GM23338 (cell line): Measurements from ENCODE around the gene CDH5. TPM values are rescaled to one million over a fixed set of nuclear protein-coding genes. Genes with fewer than 3 reads are reported as not detected.

Experiments used
- CREB1 ChIP-seq: fragments of 250-450 bp; sonication (Bioruptor Pico); IDR thresholded peaks from 2 replicates; pipeline ENCODE4 v1.5.0; 2020; ENCODE audit warnings: low read depth, mild to moderate bottlenecking, moderate library complexity
- EZH2 ChIP-seq: fragments of 200-600 bp; sonication (generic); IDR thresholded peaks from one replicate; pipeline ENCODE4 v1.8.0; 2017; ENCODE audit warnings: antibody characterized with exemption, mild to moderate bottlenecking, low read depth; ENCODE audit not compliant: unreplicated experiment
- EZH2phosphoT487 ChIP-seq: fragments of 200-600 bp; sonication (generic); IDR thresholded peaks from one replicate; pipeline ENCODE4 v1.8.1; 2018; ENCODE audit warnings: antibody characterized with exemption; ENCODE audit not compliant: unreplicated experiment
- JUNB ChIP-seq: IDR thresholded peaks from one replicate; pipeline ENCODE4 v1.6.1; 2016; ENCODE audit warnings: antibody characterized with exemption; ENCODE audit not compliant: unreplicated experiment
- POLR2AphosphoS5 ChIP-seq: IDR thresholded peaks from 2 replicates; pipeline ENCODE4 v1.6.1; 2016; ENCODE audit warnings: antibody characterized with exemption, low read depth
- STAT1 ChIP-seq: IDR thresholded peaks from one replicate; pipeline ENCODE4 v1.6.1; 2016; ENCODE audit warnings: antibody characterized with exemption; ENCODE audit not compliant: unreplicated experiment
- ZNF331 ChIP-seq: fragments of 250-450 bp; sonication (Bioruptor Pico); IDR thresholded peaks from 2 replicates; pipeline ENCODE4 v1.5.0; 2020; ENCODE audit warnings: low read depth, mild to moderate bottlenecking, moderate library complexity
- polyA plus RNA-seq: library from polyadenylated mRNA; unstranded; fragments of >200 nt; fragmentation: Nextera tagmentation; extraction: Ambion mirVana; gene quantifications from 2 replicates; pipeline ENCODE4 v1.2.1, GENCODE V29; 2016
- total RNA-seq: library from RNA; depleted of rRNA; stranded (reverse); fragments of >200 nt; shearing (Covaris generic); gene quantifications from 2 replicates; pipeline ENCODE4 v1.2.3, GENCODE V29; 2014
- TF ChIP-seq, protein P1 (sequence below): fragments of 250-450 bp; sonication (Bioruptor Pico); IDR thresholded peaks from 2 replicates; pipeline ENCODE4 v1.5.0; 2020; ENCODE audit warnings: mild to moderate bottlenecking, moderate library complexity
- TF ChIP-seq, protein P2 (sequence below), 2 experiments: fragments of 200-600 bp in 1 of 2; sonication (generic) in 1 of 2; conservative IDR thresholded peaks; 2 replicates each; pipeline versions ENCODE4 v1.5.1 to v1.6.1; 2016 to 2017; ENCODE audit warnings: antibody characterized with exemption in 2 of 2, low read depth in 2 of 2, mild to moderate bottlenecking in 2 of 2, moderate library complexity in 1 of 2
- TF ChIP-seq, protein P3 (sequence below): IDR thresholded peaks from one replicate; pipeline ENCODE4 v1.6.1; 2018; ENCODE audit warnings: antibody characterized with exemption; ENCODE audit not compliant: unreplicated experiment

The CDH5 gene
- total and polyA plus RNA-seq, 2 experiments from 2014 or later, result 0.18 TPM; not detected in 1

DNA sequence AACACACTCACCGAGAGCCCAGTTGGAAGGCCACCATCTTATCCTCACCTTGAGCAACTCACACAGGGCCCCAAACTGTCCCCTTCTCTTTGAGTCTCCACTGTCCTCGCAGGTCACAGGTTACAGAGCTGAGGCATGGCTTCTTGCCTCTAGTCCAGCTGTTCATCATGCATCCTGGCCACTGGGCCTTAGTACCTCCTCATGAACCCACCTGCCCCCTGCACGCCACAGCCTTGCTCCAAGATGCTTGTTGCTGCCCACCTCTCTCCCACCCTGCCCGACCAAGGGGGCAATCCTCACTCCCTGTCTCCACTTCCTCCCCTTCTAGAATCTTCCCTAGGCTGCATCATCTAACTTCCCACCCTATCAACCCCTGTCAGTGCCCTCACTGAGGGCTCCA, 17.1 kb downstream of the CDH5 start (continued):
- TF ChIP-seq, protein P1, sequence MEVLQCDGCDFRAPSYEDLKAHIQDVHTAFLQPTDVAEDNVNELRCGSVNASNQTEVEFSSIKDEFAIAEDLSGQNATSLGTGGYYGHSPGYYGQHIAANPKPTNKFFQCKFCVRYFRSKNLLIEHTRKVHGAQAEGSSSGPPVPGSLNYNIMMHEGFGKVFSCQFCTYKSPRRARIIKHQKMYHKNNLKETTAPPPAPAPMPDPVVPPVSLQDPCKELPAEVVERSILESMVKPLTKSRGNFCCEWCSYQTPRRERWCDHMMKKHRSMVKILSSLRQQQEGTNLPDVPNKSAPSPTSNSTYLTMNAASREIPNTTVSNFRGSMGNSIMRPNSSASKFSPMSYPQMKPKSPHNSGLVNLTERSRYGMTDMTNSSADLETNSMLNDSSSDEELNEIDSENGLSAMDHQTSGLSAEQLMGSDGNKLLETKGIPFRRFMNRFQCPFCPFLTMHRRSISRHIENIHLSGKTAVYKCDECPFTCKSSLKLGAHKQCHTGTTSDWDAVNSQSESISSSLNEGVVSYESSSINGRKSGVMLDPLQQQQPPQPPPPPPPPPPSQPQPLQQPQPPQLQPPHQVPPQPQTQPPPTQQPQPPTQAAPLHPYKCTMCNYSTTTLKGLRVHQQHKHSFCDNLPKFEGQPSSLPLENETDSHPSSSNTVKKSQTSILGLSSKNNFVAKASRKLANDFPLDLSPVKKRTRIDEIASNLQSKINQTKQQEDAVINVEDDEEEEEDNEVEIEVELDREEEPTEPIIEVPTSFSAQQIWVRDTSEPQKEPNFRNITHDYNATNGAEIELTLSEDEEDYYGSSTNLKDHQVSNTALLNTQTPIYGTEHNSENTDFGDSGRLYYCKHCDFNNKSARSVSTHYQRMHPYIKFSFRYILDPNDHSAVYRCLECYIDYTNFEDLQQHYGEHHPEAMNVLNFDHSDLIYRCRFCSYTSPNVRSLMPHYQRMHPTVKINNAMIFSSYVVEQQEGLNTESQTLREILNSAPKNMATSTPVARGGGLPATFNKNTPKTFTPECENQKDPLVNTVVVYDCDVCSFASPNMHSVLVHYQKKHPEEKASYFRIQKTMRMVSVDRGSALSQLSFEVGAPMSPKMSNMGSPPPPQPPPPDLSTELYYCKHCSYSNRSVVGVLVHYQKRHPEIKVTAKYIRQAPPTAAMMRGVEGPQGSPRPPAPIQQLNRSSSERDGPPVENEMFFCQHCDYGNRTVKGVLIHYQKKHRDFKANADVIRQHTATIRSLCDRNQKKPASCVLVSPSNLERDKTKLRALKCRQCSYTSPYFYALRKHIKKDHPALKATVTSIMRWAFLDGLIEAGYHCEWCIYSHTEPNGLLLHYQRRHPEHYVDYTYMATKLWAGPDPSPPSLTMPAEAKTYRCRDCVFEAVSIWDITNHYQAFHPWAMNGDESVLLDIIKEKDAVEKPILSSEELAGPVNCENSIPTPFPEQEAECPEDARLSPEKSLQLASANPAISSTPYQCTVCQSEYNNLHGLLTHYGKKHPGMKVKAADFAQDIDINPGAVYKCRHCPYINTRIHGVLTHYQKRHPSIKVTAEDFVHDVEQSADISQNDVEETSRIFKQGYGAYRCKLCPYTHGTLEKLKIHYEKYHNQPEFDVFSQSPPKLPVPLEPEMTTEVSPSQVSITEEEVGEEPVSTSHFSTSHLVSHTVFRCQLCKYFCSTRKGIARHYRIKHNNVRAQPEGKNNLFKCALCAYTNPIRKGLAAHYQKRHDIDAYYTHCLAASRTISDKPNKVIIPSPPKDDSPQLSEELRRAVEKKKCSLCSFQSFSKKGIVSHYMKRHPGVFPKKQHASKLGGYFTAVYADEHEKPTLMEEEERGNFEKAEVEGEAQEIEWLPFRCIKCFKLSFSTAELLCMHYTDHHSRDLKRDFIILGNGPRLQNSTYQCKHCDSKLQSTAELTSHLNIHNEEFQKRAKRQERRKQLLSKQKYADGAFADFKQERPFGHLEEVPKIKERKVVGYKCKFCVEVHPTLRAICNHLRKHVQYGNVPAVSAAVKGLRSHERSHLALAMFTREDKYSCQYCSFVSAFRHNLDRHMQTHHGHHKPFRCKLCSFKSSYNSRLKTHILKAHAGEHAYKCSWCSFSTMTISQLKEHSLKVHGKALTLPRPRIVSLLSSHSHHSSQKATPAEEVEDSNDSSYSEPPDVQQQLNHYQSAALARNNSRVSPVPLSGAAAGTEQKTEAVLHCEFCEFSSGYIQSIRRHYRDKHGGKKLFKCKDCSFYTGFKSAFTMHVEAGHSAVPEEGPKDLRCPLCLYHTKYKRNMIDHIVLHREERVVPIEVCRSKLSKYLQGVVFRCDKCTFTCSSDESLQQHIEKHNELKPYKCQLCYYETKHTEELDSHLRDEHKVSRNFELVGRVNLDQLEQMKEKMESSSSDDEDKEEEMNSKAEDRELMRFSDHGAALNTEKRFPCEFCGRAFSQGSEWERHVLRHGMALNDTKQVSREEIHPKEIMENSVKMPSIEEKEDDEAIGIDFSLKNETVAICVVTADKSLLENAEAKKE (CRISPR knock-in tag), result no peak
- TF ChIP-seq, protein P2, sequence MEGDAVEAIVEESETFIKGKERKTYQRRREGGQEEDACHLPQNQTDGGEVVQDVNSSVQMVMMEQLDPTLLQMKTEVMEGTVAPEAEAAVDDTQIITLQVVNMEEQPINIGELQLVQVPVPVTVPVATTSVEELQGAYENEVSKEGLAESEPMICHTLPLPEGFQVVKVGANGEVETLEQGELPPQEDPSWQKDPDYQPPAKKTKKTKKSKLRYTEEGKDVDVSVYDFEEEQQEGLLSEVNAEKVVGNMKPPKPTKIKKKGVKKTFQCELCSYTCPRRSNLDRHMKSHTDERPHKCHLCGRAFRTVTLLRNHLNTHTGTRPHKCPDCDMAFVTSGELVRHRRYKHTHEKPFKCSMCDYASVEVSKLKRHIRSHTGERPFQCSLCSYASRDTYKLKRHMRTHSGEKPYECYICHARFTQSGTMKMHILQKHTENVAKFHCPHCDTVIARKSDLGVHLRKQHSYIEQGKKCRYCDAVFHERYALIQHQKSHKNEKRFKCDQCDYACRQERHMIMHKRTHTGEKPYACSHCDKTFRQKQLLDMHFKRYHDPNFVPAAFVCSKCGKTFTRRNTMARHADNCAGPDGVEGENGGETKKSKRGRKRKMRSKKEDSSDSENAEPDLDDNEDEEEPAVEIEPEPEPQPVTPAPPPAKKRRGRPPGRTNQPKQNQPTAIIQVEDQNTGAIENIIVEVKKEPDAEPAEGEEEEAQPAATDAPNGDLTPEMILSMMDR (conservative IDR thresholded peaks at IDR 0.05; ENCODE audit: low read depth in 2 of 2), result no peak
- TF ChIP-seq ZNF331 (CRISPR knock-in tag), result no peak
- TF ChIP-seq, protein P3, sequence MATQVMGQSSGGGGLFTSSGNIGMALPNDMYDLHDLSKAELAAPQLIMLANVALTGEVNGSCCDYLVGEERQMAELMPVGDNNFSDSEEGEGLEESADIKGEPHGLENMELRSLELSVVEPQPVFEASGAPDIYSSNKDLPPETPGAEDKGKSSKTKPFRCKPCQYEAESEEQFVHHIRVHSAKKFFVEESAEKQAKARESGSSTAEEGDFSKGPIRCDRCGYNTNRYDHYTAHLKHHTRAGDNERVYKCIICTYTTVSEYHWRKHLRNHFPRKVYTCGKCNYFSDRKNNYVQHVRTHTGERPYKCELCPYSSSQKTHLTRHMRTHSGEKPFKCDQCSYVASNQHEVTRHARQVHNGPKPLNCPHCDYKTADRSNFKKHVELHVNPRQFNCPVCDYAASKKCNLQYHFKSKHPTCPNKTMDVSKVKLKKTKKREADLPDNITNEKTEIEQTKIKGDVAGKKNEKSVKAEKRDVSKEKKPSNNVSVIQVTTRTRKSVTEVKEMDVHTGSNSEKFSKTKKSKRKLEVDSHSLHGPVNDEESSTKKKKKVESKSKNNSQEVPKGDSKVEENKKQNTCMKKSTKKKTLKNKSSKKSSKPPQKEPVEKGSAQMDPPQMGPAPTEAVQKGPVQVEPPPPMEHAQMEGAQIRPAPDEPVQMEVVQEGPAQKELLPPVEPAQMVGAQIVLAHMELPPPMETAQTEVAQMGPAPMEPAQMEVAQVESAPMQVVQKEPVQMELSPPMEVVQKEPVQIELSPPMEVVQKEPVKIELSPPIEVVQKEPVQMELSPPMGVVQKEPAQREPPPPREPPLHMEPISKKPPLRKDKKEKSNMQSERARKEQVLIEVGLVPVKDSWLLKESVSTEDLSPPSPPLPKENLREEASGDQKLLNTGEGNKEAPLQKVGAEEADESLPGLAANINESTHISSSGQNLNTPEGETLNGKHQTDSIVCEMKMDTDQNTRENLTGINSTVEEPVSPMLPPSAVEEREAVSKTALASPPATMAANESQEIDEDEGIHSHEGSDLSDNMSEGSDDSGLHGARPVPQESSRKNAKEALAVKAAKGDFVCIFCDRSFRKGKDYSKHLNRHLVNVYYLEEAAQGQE, result no peak
- no peak for TF ChIP-seq EZH2phosphoT487
- TF ChIP-seq EZH2, result no peak
- no peak for TF ChIP-seq CREB1 (CRISPR knock-in tag)
- no peak for TF ChIP-seq JUNB
- TF ChIP-seq STAT1, result no peak
- no peak for TF ChIP-seq POLR2AphosphoS5
